Cardiac muscle cell (in vitro differentiated cells and primary cell): ENCODE measurements around the gene PRICKLE3. TPM values are rescaled to one million over a fixed set of nuclear protein-coding genes. Genes with fewer than 3 reads are reported as not detected.

Source experiments
- DNase-seq, 2 donors: peaks; one replicate each; pipeline versions ENCODE4 v3.0.0 to v3.0.0-alpha.2; 2010 to 2017; ENCODE audit warnings: low read depth in 1 of 2, low spot score in 1 of 2
- H3K27ac ChIP-seq: fragments of 200-600 bp; sonication (generic); 2 replicates; pipeline ENCODE4 v1.5.1; 2016
- H3K27me3 ChIP-seq: fragments of 200-600 bp; sonication (generic); 2 replicates; pipeline ENCODE4 v1.6.0; 2016; ENCODE audit warnings: control low read depth
- H3K36me3 ChIP-seq: fragments of 200-600 bp; sonication (generic); 2 replicates; pipeline ENCODE4 v1.5.1; 2016; ENCODE audit warnings: control low read depth
- H3K4me1 ChIP-seq: fragments of 200-600 bp; sonication (generic); 2 replicates; pipeline ENCODE4 v1.8.1; 2017; ENCODE audit warnings: low read depth, mild to moderate bottlenecking, mixed run types
- H3K4me3 ChIP-seq: fragments of 200-600 bp; sonication (generic); 2 replicates; pipeline ENCODE4 v1.5.1; 2016; ENCODE audit warnings: mild to moderate bottlenecking
- H3K9me3 ChIP-seq: fragments of 200-600 bp; sonication (generic); 2 replicates; pipeline ENCODE4 v1.5.1; 2017; ENCODE audit warnings: low read depth, mild to moderate bottlenecking, control low read depth
- polyA plus RNA-seq: library from polyadenylated mRNA; unstranded; fragments of >200 nt; fragmentation: Nextera tagmentation; extraction: Ambion mirVana; gene quantifications from 2 replicates; pipeline ENCODE4 v1.2.1, GENCODE V29; 2016
- total RNA-seq: library from RNA; depleted of rRNA; stranded (reverse); fragments of >200 nt; gene quantifications from 2 replicates; pipeline ENCODE4 v1.2.3, GENCODE V29; 2016
- TF ChIP-seq, protein P1 (sequence below): IDR thresholded peaks from 2 replicates; pipeline ENCODE4 v1.5.1; 2012; ENCODE audit warnings: low read depth, mild to moderate bottlenecking, low read length

The PRICKLE3 gene
- total and polyA plus RNA-seq, 2 experiments from 2014 or later, result 8.1 to 10.5 TPM

DNA sequence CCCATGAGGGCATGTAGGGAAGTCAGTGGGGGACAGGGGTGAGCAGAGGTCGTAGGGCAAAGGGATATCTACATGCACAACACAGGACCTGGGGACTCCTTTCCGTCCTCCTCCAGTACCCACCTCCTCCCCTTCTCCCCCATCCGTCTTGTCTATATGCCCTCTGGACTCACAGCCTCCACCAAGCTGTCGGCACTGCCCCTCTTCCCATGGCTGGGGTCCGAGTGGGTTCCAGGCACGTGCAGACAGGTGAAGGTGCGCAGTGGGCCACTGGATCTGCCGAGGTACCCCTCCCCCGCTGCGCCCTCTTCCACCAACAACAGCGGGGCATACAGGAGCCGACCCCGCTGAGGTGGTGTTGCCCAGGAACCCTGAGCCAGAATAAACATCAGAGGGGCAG, 19.3 kb upstream of the PRICKLE3 start:
- H3K36me3 ChIP-seq, result no peaks in the 10 kb centered on the region
- no peaks in the 10 kb centered on the region for H3K27me3 ChIP-seq
- peaks cover 1% of the 10 kb centered on the region for H3K4me1 ChIP-seq
- TF ChIP-seq, protein P1, sequence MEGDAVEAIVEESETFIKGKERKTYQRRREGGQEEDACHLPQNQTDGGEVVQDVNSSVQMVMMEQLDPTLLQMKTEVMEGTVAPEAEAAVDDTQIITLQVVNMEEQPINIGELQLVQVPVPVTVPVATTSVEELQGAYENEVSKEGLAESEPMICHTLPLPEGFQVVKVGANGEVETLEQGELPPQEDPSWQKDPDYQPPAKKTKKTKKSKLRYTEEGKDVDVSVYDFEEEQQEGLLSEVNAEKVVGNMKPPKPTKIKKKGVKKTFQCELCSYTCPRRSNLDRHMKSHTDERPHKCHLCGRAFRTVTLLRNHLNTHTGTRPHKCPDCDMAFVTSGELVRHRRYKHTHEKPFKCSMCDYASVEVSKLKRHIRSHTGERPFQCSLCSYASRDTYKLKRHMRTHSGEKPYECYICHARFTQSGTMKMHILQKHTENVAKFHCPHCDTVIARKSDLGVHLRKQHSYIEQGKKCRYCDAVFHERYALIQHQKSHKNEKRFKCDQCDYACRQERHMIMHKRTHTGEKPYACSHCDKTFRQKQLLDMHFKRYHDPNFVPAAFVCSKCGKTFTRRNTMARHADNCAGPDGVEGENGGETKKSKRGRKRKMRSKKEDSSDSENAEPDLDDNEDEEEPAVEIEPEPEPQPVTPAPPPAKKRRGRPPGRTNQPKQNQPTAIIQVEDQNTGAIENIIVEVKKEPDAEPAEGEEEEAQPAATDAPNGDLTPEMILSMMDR, result no peak
- no peak for DNase-seq
- no peak overlapping the region for H3K4me3 ChIP-seq
- H3K9me3 ChIP-seq, result no peaks in the 10 kb centered on the region
- no peak overlapping the region for H3K27ac ChIP-seq

GRCh38 chrX:49204709-49205108, 18.5 kb upstream of the PRICKLE3 start:
- no peak overlapping the region for H3K27ac ChIP-seq
- H3K4me1 ChIP-seq, result peaks cover 2% of the 10 kb centered on the region
- TF ChIP-seq, protein P1, result no peak
- H3K4me3 ChIP-seq, result no peak overlapping the region
- H3K9me3 ChIP-seq, result no peaks in the 10 kb centered on the region
- DNase-seq, result no peak
- H3K36me3 ChIP-seq, result no peaks in the 10 kb centered on the region
- H3K27me3 ChIP-seq, result peaks cover 1% of the 10 kb centered on the region

GRCh38 chrX:49204017-49204416, 17.8 kb upstream of the PRICKLE3 start:
- Histone ChIP-seq H3K27ac (no peak overlapping the region), H3K4me1 (peaks cover 2% of the 10 kb centered on the region)

GRCh38 chrX:49203536-49203935, 17.4 kb upstream of the PRICKLE3 start:
- H3K9me3 ChIP-seq, result no peaks in the 10 kb centered on the region
- H3K27ac ChIP-seq, result no peak overlapping the region
- peaks cover 2% of the 10 kb centered on the region for H3K4me1 ChIP-seq
- no peak for DNase-seq
- no peaks in the 10 kb centered on the region for H3K36me3 ChIP-seq
- no peak overlapping the region for H3K4me3 ChIP-seq
- peaks cover 13% of the 10 kb centered on the region for H3K27me3 ChIP-seq
- TF ChIP-seq, protein P1, result no peak

More at GRCh38 chrX:49204017-49204416, 17.8 kb upstream of the PRICKLE3 start:
- H3K36me3 ChIP-seq, result no peaks in the 10 kb centered on the region
- no peaks in the 10 kb centered on the region for H3K9me3 ChIP-seq
- H3K27me3 ChIP-seq, result peaks cover 8% of the 10 kb centered on the region
- no peak for DNase-seq
- TF ChIP-seq, protein P1, result no peak
- H3K4me3 ChIP-seq, result no peak overlapping the region

DNA sequence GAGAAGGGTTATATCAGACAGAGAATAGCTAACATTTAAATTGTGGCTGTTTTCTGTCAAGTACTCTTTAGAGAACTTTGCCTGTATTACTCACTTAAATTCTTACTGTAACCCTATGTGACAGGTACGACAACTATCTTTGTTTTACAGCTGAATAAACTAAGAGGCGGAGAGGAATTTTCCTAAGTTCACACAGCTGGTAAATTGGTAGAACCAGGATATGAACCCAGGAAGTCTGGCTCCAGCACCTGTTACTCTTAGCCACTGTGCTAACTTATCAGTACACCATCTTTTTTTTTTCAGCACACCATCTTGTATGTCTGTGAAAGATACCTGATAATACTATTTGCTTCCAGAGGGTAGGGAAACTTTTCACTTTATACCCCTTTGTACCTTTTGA, 15.8 kb upstream of the PRICKLE3 start:
- Histone ChIP-seq H3K27ac (no peak overlapping the region), H3K4me1 (peaks cover 2% of the 10 kb centered on the region), H3K9me3 (peaks cover 3% of the 10 kb centered on the region), H3K27me3 (peaks cover 13% of the 10 kb centered on the region), H3K36me3 (no peaks in the 10 kb centered on the region), H3K4me3 (no peak overlapping the region)
- no peak for DNase-seq
- TF ChIP-seq, protein P1, result no peak
